Measurements from ENCODE around the gene CYP4F12. TPM values are rescaled to one million over a fixed set of nuclear protein-coding genes. Genes with fewer than 3 reads are reported as not detected.

CYP4F12 gene, protein sequence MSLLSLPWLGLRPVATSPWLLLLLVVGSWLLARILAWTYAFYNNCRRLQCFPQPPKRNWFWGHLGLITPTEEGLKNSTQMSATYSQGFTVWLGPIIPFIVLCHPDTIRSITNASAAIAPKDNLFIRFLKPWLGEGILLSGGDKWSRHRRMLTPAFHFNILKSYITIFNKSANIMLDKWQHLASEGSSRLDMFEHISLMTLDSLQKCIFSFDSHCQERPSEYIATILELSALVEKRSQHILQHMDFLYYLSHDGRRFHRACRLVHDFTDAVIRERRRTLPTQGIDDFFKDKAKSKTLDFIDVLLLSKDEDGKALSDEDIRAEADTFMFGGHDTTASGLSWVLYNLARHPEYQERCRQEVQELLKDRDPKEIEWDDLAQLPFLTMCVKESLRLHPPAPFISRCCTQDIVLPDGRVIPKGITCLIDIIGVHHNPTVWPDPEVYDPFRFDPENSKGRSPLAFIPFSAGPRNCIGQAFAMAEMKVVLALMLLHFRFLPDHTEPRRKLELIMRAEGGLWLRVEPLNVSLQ
- polyA plus RNA-seq (ENCODE audit: insufficient read depth in 1 of 5, insufficient read length in 5 of 5, low replicate concordance in 1 of 5) = 10 to 100 TPM in 3 of 5 donors, 1 to 10 TPM in 2; 5.4 to 12.1 (median 10.7) TPM
- long read RNA-seq, donor 1 = 0 reads
- long read RNA-seq, donor 2 = 0 reads
- long read RNA-seq, donor 3, partial matches to known transcripts = 0 of 1 reads
- long read RNA-seq, donor 3, other reads (novel, unspliced or antisense) = 0 of 1 reads
- long read RNA-seq, donor 4, partial matches to known transcripts = 0 of 2 reads
- long read RNA-seq, donor 4, other reads (novel, unspliced or antisense) = 0 of 2 reads
- long read RNA-seq, donor 5, partial matches to known transcripts = 0 of 2 reads
- long read RNA-seq, donor 5, other reads (novel, unspliced or antisense) = 0 of 2 reads
- long read RNA-seq, donor 6 = 0 reads
- long read RNA-seq, donor 7 = 0 reads
- long read RNA-seq, donor 8, partial matches to known transcripts = 0 of 2 reads
- long read RNA-seq, donor 8, other reads (novel, unspliced or antisense) = 0 of 2 reads

DNA sequence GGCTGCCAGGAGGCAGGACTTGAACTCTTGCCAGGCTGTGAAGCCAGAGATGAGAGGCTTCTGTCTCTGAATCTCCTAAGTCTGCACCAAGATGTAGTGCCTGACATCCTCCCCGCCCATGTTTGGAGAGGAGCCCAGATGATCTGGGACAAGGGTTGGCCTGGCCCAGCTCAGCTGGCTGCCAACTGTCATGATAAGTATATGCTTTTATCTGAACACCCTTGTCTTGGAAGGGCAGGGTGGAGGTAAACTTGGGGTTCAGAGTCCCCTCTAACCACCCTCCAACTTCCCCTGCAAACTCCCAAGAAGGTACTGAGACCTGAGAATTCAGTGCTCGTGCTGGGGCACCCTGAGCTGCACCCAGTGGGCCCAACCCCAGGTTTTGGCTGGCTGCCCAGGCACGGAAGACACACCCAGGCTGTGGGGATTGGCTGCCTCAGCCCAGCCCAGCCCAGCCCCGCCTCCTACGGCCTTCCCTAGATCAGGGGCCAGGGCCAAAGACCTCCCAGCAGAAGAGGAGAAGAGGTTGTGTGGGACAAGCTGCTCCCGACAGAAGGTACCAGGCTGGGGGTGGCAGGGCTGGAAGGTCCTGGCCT is at the start of gene CYP4F12:
CYP4F12 (plus strand) TSS at position 508 of the 596 bp plus-strand sequence. CDS start 443 bp downstream, outside the sequence.
- DNase-seq = peak; percentile 78 to 85

DNA sequence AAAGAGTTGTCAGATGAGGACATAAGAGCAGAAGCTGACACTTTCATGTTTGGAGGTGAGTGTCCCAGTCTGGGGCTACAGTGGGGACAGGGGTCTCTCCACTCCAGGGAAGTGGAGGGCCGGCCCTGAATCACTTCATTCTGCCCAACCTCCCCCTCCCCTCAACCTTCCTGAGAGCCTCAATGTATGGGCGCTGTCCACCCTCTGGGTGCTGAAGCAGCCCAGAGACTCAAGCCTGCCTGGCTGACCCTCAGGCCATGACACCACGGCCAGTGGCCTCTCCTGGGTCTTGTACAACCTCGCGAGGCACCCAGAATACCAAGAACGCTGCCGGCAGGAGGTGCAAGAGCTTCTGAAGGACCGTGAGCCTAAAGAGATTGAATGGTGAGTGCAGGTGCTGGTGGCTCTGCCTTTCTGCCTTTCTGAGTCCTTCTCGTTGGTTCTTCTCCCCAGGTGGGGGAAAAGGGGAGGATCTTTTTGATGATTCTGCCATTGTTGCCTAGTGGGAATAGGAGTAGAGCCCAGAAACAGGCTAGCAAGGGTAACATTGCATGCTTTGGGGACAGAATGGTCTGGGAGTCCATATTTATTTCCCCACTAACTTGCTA is 49.1 kb upstream of the CYP4F12 start:
- DNase-seq = no peak

DNA sequence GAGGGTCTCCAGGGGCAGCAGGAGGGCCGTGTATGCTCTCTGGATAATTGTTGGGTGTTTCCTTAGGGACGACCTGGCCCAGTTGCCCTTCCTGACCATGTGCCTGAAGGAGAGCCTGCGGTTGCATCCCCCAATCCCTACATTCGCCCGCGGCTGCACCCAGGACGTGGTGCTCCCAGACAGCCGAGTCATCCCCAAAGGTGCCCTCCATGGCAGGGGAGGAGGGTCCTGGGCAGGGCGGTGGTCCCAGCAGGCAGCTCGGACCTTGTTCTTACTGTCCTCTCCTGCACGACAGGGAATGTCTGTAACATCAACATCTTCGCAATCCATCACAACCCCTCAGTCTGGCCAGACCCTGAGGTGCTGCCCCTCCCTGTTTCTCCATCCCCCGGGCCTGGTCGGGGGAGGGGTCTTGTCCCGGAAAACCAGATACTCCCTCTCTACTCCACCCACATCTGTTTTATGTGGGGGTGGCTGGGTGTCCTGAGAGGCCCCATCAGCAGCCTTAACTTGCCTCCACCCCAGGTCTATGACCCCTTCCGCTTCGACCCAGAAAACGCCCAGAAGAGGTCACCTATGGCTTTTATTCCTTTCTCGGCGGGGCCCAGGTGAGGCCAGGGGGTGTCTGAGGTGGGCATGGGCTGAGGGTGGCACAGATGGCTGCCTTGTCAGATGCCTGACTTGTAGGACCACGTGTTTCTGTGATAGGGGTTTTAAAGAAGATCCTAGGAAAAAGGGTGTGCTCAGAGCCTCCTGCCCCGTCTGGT is 44.5 kb upstream of the CYP4F12 start:
- DNase-seq = no peak

DNA sequence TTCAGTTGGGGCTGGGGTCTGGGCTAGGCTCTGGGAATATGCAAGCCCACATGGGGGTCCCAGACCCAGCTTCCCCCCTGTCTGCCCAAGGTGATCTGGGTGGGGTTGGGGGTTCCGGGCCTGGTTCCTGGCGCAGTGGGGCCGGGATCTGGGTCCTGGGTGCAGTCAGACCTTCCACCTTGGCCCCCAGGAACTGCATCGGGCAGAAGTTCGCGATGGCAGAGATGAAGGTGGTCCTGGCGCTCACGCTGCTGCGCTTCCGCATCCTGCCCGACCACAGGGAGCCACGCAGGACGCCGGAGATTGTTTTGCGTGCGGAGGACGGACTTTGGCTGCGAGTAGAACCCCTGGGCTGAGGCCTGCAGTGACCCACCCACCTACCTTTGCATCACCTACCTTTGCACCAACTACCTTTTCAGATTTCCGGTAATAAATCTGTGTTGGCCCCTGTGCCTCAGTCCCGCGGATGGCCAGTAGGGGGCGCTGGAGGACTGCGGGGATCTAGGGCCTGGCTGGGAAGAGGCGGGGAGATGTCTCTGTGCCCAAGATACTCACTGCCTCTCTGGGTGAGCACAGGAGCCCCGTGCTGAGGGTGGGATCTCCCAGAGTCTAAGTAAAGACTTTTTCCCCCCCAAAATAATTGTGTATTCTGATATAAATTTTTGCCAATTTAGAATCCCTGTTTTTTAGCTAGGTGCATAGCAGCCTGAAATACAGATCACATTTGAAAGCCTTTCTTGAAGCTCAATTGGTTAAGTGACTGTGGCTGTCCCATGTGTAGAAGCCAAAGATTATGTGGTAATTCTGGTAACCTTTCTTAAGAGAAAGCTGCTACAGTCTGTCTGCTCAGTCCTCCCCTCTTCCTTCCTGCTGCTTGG is 43.6 kb upstream of the CYP4F12 start:
- peak; percentile 27 to 46 for DNase-seq

DNA sequence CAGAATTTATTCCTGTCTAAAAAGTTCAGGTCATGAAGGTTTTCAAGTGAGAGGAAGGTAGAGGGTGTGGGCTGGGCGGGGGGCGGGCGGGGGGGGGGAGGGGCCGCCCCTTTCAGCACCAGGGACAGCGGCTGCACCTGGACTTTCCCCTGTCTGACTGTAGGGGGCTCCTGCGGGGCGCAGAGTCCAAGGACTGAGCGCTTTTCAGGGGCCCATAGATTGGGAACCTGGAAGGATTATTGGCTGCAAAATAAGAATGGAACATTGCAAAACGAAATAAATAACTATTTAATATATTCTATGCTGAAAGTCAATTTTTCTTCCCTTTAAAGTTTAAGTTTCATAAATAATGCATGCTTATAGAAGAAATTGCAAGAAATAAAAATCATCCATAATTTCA is 41.1 kb upstream of the CYP4F12 start:
- DNase-seq = no peak

DNA sequence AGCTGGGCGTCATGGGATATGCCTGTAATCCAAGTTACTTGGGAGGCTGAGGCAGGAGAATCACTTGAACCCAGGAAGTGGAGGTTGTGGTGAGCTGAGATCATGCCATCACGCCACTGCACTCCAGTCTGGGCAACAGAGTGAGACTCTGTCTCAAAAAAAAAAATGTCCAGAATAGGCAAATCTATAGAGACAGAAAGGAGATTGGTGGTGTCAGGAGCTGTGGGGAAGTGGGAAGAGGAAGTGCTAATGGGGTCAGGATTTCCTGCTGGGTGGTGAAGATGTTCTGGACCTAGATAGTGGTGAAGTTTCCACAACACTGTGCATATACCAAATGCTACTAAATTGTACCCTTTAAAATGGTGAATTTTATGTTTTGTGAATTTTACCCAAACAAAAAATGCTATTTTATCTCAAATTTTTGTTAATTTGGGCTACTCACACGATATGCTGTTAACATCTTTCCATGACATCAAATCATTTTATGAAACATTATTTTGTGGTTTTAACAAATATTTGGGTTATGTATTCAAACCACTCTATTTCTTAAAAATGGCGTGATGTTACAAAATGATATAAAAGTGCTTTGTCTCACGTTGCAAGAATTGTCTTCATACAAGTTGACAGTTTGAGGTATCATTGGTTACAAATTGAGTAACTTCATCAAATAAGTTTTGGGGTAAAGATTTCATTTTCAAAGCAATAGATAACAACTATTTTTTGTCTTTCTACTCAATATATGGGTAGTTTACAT is 39.6 kb upstream of the CYP4F12 start:
- DNase-seq = no peak

DNA sequence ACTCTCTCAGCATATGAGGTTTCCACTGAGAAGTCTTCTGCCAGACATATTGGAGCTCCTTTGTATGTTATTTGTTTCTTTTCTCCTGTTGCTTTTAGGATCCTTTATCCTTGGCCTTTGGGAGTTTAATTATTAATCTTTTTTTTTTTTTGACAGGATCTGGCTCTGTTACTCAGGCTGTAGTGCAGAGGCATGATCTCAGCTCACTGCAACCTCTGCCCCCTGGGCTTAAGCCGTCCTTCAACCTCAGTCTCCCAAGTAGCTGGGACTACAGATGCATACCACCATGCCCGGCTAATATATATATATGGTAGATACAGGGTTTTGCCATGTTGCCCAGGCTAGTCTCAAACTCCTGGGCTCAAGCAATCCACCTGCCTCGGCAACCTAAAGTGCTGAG is 38.8 kb upstream of the CYP4F12 start:
- DNase-seq = no peak

DNA sequence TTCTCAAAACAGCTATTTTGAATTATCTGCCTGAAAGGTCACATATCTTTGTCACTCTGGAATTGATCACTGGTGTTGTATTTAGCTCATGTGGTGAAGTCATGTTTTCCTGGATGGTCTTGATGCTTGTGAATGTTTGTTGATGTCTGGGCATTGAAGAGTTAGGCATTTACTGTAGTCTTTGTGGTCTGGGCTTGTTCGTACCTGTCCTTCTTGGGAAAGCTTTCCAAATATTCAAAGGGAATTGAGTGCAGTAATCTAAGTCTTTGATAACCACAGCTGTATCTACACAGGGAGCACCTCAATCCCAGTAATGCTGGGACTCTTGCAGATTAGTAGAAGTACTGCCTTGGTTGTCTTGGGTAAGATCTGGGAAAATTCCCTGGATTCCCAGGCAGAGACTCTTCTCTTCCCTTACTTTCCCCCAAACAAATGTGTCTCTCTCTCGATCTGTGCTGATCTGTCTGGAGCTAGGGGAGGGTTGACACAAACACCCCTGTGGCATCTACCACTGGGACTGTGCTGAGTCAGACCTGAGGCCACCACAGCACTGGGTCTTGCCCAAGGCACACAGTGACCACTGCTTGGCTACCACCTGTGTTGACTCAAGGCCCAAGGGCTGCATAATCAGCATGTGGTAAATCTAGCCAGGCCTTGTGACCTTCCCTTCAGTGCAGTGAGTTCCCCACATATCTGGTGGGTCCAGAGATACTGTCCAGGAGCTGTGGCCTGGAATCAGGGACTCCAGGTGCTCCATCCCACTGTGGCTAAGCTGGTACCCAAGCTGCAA is 37.7 kb upstream of the CYP4F12 start:
- no peak for DNase-seq

DNA sequence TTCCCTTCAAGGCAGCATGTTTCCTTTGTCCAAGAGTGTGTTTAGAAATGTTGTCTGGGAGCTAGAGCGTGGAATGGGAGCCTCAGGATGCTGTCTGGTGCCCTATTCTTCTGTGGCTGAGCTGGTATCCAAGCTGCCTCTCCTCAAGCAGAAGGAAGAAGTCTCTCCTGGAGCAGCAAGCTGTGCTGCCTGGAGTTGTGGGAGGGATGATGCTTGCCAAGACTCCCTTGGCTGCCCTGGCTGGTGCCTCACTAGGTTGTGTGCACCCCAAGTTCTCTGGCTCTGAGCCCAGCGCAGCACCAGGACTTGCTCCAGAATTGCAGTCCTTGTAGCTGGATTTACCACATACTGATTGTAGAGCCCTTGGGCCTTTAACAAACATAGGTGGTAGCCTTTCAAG is 36.9 kb upstream of the CYP4F12 start:
- DNase-seq = no peak

DNA sequence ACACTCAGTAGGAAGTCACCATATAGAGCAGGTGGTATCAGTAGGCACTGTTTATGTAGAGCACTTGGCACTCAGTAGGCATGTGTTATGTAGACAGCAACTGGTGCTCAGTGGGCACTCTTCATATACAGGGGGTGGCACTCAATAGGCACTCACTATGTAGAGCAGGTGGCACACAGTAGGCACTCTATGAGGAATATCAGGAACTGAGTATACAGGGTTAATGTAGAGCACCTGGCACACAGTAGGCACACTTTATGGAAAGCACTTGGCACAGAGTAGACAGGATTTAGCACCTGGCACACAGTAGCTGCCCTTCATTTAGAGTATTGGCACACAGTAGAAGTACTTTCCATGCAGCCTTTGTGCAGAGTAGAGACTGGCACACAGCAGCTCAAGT is 33.3 kb upstream of the CYP4F12 start:
- no peak for DNase-seq

DNA sequence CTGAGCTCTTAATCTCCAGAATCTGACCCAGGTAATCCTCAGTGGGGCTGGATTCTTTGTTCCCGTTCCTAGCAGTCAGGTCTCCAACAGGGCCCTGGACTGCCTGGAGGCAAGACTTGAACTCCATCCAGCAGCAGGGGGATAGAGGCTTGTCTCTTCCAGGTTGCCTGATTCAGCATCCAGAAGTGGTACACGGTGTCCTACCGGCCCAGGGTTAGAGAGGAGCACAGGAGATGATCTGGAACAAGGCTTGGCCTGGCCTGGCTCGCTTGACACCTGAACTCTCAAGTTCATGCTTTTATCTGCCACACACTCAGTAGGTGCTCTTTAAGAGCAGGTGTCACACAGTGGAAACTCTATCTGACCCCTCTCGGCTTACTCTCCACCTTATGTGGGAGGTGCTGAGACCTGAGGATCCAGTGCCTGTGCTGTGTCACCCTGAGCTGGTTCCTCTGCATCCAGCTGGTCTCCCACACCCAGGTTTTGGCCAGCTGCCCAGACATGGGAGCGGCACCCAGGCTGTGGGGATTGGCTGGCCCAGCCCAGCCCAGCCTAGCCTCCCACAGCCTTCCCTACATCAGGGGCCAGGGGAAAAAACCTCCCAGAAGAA is 32.5 kb upstream of the CYP4F12 start, which contains the start of gene CYP4F3:
CYP4F3 (plus strand) TSS at position 604 of the 610 bp plus-strand sequence. CDS start 519 bp downstream, outside the sequence.
- DNase-seq = no peak

DNA sequence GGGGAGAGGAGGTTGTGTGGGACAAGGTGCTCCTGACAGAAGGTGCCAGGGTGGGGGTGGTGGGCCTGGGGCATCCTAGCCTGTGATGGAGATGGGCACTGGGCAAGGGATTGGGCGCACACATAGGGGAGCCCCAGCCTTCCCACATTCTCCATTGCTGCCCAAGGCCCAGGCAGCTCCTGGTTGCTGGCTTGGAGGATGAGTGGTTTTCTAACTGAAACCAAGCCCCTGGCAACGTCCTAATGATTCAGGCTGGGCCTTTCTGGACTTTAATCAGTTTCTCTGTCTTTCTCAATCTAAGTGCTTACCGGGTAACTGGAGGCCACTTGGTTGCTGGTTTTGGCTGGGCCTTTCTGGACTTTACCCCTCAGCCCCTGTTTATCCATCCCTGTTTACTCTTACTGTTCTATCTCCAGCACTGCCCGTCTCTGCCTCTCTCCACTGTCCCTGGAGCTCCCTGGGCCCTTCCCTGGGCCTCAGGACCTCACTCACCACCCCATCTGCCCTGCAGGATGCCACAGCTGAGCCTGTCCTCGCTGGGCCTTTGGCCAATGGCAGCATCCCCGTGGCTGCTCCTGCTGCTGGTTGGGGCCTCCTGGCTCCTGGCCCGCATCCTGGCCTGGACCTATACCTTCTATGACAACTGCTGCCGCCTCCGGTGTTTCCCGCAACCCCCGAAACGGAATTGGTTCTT is 31.8 kb upstream of the CYP4F12 start:
- no peak for DNase-seq

DNA sequence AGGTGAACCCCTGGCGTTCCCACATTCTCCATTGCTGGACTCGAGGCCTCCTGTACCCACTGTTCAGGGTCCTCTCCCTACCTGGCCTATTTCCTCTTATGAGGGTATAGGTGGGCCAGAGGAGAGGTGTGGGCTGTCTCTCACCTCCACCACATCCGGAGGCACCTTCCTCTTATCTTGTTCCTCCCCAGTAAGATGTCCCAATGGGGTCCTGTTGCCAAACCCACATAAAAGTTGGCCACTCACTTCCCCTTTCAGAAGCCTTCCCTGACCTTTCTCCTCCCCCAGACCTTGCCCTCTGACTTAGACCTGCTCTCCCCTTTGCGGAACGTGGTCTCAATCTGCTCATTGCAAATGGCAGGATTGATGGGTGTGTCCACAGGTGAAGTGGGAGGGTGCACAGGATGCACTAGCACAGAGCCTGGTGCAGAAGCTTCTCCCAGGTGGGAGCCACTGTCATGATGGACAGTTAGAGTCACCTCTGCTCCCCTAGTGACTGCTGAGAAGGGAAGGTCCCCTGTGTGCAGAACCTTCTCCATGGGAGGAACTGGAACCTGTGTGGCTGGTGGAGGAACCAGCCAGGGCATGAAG is 30.9 kb upstream of the CYP4F12 start:
- DNase-seq = no peak

DNA sequence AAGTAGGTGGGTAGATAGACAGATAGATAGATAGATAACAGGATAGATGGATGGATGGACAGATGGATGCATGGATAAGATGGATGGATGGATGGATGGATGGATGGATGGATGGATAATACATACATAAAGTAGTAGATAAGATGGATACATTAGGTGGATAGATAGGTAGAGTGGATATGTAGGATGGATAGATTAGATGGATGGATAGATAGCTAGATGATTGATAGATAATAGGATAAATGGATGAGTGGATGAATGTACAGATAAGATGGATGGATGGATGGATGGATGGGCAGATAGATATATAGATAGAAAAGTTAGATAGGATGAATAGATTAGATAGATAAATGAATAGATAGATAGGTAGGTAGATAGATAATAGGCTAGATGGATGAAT is 30.1 kb upstream of the CYP4F12 start:
- DNase-seq = no peak

DNA sequence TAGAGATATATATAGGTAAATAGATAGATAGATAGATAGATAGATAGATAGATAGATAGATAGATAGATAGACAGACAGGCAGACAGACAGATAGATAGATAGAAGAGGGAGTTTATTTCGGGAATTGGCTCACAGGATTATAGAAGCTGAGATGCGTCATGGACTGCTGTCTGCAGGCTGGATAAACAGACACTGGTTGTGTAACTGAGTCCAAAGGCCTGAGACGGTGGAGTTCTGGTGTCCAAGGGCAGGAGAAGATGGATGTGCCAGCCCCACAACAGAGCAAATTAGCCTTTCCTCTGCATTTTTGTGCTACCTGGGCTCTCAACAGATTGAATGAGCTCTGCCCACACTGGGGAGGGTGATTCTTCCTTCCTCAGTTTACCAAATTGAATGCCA is 29.5 kb upstream of the CYP4F12 start:
- DNase-seq = no peak

DNA sequence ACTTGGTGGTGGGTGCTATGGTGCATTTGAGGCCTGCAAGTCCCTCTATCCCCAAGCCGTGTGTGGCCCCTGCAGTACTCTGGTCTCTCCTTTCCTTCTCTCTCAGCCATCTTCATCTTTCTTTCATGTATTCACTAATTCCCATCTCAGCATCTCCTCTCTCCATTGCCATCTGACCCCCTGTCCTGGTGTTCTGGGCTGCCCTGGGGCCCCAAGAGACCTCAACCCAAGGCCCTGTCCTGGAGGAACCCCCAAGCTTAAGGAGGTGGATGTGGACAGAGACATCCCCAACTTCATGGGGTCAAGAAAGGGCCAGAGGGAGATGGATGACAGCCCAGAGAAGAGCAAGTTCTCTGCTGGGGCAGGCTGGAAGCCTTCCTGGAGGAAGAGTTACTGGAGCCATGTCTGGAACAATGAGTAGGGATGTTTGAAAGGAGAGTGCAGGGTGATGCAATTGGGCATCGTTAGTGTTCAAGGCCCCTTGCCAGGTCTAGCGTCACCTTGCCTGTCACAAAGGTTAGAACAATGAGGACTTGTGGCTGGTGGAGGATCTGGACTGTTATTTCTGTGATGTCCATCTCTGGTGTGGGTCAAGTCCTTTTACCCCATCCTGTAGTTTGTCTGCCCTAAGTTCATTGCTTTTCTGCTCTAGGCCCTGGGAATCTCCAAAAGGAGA is 28.7 kb upstream of the CYP4F12 start:
- no peak for DNase-seq
